ENCODE data around the gene KLHL10.

- TF ChIP-seq CTCF (IDR thresholded peaks at IDR 0.05; ENCODE audit: low read length): no peak
- TF ChIP-seq EZH2 (optimal IDR thresholded peaks at IDR 0.05; ENCODE audit: low read depth, low read length): no peak
These were observed 14.0 kb upstream of the KLHL10 start for GRCh38 chr17:41823580-41823979.
